22Rv1 (cell line): ENCODE measurements around the gene CCDC38.

Source experiments
- CTCF ChIP-seq: fragments of 450-650 bp; IDR thresholded peaks from 2 replicates; pipeline ENCODE4 v1.5.1; 2017; ENCODE audit warnings: mild to moderate bottlenecking
- ZFX ChIP-seq: fragments of 450-650 bp; IDR thresholded peaks from 2 replicates; pipeline ENCODE4 v1.6.1; 2017; ENCODE audit warnings: antibody characterized with exemption, borderline replicate concordance

DNA sequence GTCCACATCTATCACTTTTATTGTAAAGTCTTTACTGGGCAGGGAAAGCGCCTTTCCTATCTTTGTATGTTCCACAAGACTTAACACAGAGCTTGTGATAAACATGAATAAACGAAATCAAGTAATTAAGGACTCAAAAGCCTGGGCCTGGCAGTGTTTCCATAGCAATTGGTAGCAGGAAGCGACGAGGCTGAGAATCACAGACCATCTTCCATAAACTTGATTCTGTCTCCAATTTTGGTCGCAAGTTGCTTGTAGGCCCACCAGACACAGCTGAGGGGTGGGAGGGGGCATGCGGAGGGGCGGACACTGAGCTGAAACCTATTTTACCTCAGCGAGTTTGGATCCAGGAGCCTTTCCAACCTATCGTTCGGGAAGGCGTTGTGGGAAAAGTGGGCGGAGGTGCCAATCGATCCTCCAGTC, 302 bp downstream of the CCDC38 start:
- TF ChIP-seq CTCF = no peak
- no peak for TF ChIP-seq ZFX
